HuH-7.5 (cell line): Measurements from ENCODE around the gene NEK1.
"Not testable (repeated sequence)": the region's sequence is repeated elsewhere in the genome, so short reads cannot be mapped to it uniquely, and the experiment has no call there.

Source experiments
- DNase-seq: peaks from one replicate; pipeline ENCODE4 v3.0.0; 2011; ENCODE audit warnings: low spot score

The NEK1 gene

DNA sequence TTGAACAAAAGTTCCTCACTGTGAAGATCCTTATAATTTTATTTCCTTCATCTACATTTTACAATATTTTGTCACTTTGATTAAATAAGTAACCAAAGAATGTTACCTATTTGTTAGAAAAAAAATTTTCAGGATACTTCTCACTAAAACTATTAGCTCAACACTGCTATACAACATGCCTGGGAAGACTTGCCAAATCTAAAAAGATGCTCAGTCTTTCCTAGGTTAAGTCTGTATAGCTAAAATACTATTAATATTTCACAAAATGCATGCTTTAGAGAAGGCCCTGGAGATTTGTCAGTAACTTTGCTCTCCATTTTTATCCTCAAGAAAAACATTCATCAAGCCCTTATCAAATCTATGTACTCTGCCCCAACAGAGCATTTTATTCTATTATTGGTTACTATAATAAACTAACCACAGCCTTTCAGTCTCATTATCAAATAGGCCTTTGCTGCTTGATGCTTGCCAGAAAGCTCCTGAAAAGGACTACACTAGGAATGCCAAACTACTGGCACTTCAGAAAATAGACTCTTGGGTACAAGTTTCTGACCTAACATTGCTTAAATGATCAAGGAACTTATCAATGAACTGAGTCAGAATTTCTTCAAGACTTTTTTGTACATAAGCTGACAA is 17.7 kb downstream of the NEK1 start:
- DNase-seq = no peak

DNA sequence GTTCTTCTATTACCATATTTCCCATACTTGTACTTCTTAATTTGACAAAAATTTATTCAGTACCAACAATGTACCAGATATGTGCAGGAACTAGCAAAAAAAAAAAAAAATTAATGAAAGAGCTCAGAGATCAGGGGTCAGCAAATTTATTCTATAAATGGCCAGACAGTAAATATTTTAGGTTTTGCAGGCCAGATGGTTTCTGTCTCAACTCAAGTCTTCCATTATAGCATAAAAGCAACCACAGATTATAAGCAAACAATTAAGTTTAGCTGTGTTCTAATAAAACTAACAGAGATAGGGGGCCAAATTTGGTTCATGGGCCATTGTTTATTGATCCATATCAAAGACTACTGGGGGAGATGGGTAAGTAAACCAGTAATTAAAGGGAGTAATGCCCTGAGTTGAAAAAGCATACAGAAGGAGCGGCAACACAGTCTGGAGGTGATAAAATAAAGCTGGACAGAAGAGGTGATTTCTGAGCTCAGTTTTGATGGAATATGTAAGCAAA is 19.3 kb downstream of the NEK1 start:
- no peak for DNase-seq

DNA sequence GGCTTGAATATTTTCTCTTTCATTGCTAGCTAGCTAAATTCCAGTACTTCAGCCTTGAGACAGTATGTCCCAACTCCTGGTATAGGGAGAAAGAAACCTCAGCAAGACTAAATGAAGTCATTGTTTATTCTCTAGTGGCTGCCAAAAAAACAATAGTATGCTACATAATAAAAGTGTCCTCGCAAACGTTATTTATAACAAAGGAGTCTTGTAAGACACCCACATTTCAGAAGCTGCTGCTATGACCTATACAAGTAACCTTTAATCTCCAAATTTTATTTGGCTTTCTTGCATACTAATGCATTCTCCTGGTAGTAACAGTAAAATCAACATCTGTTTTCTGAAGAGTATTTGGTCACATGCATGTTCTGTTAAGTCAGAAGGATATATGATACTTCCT is 28.8 kb downstream of the NEK1 start:
- no peak for DNase-seq

GRCh38 chr4:169582706-169583105 is 29.7 kb downstream of the NEK1 start:
- DNase-seq = no peak

DNA sequence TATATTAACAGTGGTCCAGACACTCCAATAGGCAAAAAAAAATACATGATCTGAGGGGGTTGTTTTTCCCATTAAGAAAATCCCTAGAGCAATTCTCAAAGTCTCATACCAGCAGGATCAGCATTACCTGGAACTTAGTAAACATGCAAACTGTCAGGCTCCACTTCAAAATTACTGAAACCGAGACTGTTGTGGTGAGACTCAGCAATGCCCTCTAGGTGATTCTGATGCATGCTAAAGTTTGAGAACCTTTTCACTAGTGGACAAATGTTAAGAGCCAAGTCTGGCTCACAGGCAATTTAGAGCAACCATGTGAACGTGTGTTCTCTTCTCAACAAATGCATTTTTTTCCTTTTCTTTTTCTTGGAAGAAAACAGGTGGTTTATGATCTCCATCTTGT is 30.2 kb downstream of the NEK1 start:
- no peak for DNase-seq

DNA sequence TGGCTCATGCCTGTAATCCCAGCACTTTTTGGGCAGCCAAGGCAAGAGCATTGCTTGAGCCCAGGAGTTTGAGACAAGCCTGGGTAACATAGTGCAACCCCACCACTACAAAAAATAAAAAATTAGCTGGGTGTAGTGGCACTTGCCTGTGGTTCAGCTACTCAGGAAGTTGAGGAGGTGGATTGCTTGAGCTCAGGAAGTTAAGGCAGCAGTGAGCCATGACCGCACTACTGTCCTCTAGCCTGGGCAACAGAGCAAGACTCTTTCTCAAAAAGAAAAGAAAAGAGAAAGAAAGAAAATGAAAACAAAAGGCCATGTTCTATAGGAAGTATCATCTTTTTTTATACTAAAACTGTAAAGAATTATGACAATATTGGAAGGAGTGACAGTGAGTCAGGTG is 38.5 kb downstream of the NEK1 start:
- DNase-seq = no peak

- DNase-seq = no peak
Measured at GRCh38 chr4:169571435-169571834, 40.9 kb downstream of the NEK1 start.

DNA sequence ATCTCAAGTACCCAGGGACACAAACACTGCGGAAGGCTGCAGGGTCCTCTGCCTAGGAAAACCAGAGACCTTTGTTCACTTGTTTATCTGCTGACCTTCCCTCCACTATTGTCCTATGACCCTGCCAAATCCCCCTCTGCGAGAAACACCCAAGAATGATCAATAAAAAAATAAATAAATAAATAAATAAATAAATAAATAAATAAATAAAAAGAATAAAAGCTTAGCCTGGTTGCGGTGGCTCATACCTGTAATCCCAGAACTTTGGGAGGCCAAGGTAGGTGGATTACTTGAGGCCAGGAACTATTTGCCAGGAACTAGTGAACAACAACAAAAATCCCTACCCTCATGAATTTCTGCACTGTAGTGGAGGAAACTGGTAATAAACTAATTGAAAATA is 41.4 kb downstream of the NEK1 start:
- DNase-seq = not testable (repeated sequence)

- DNase-seq = not testable (repeated sequence)
Measured at GRCh38 chr4:169570266-169570665, 42.1 kb downstream of the NEK1 start.

DNA sequence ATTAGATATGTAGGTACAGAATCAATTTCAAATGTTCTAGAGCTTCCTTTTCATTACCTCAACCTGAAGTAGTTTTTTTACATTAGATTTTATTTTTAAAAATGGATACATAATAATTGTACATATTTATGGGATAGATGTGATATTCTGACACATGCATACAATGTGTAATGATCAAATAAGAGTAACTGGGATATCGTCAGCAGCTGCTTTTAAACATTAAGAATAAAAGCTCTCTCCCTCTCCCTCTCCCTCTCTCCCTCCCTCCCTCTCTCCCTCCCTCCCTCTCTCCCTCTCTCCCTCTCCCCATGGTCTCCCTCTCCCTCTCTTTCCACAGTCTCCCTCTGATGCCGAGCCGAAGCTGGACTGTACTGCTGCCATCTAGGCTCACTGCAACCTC is 43.2 kb downstream of the NEK1 start:
- not testable (repeated sequence) for DNase-seq

GRCh38 chr4:169567916-169568315 is 44.5 kb downstream of the NEK1 start:
- DNase-seq = no peak

DNA sequence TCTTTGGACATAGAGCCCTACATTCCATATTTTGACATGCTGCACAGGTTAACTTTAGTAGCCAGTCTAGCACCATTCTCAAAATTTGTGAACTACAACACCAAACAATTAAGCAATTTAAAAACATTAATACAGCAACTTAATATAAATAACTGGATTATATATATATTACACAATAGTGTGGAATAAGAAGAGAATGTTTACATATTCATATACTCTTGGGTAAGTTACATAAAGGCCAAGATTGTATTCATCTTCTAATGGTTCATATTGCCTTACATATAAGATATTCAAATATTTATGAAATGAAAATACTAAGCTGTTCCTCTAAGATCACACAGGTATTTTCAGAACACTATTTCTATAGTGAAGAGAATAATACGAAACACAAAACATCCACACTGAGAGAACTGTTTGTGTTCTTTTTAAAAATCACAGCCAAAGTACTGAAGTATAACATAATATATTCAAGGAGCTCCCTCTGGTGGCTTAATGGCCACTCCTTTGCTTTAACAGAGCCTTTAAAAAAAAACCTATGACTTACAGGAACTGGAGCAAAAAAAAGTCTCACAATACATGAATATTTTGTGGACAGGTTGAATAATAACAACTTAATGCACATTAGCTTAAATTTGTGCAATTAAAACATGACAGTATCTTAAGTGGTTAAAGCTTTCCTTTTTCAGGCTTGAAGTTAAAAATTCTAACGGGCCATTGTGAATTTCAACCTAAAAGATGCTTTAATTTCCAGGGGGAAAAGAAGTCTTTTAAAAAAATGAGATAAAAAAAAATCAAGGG is 46.2 kb downstream of the NEK1 start:
- DNase-seq = peak; percentile 32

GRCh38 chr4:169565606-169566005 is 46.8 kb downstream of the NEK1 start:
- no peak for DNase-seq

- no peak for DNase-seq
Measured at GRCh38 chr4:169557061-169557636, 55.2 kb downstream of the NEK1 start.

DNA sequence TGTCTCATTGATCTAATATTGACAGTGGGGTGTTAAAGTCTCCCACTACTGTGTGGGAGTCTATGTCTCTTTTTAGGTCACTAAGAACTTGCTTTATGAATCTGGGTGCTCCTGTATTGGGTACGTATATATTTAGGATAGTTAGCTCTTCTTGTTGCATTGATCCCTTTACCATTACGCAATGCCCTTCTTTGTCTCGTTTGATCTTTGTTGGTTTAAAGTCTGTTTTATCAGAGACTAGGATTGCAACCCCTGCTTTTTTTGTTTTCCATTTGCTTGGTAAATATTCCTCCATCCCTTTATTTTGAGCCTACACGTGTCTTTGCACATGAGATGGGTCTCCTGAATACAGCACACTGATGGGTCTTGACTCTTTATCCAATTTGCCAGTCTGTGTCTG is 65.8 kb downstream of the NEK1 start:
- not testable (repeated sequence) for DNase-seq

DNA sequence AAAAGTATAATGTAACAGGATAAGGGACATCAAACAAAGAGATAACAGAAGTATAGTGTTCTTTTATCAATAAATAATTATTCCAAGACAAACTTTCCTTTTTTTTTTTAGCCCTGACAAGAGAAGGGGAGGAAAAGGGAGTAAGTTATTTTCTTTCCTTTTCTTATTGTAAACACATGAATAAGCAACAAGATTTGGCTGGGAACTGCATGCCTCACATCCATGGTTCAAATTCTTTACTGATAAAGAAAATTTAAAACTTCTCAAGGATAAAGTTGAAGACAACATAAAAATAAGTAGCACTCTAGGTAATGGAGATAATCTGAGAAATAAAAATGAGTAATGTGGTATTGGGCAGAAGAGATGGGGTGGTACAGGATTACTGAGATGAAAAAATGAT is 71.6 kb downstream of the NEK1 start:
- no peak for DNase-seq

- DNase-seq = no peak
Measured at GRCh38 chr4:169530048-169530447, 82.3 kb downstream of the NEK1 start.

GRCh38 chr4:169523796-169524195 is 88.6 kb downstream of the NEK1 start:
- no peak for DNase-seq

- DNase-seq = no peak
Measured at GRCh38 chr4:169510617-169511016, 101.8 kb downstream of the NEK1 start.

GRCh38 chr4:169506903-169507302 is 105.5 kb downstream of the NEK1 start:
- no peak for DNase-seq

GRCh38 chr4:169499907-169500306 is 112.5 kb downstream of the NEK1 start:
- DNase-seq = not testable (repeated sequence)

DNA sequence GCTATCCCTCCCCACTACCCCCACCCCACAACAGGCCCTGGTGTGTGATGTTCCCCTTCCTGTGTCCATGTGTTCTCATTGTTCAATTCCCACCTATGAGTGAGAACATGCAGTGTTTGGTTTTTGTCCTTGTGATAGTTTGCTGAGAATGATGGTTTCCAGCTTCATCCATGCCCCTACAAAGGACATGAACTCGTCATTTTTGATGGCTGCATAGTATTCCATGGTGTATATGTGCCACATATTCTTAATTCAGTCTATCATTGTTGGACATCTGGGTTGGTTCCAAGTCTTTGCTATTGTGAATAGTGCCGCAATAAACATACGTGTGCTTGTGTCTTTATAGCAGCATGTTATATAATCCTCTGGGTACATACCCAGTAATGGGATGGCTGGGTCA is 118.1 kb downstream of the NEK1 start:
- not testable (repeated sequence) for DNase-seq

- no peak for DNase-seq
Measured at GRCh38 chr4:169493164-169493524, 119.2 kb downstream of the NEK1 start.
